Measurements from ENCODE around the gene REL. TPM values are rescaled to one million over a fixed set of nuclear protein-coding genes. Genes with fewer than 3 reads are reported as not detected.
A peak's percentile ranks its signal among the peaks of the same experiment; 100 is the strongest.

REL gene
- total RNA-seq, 2 experiments from 2014 or later: 49.9 to 81.1 TPM

DNA sequence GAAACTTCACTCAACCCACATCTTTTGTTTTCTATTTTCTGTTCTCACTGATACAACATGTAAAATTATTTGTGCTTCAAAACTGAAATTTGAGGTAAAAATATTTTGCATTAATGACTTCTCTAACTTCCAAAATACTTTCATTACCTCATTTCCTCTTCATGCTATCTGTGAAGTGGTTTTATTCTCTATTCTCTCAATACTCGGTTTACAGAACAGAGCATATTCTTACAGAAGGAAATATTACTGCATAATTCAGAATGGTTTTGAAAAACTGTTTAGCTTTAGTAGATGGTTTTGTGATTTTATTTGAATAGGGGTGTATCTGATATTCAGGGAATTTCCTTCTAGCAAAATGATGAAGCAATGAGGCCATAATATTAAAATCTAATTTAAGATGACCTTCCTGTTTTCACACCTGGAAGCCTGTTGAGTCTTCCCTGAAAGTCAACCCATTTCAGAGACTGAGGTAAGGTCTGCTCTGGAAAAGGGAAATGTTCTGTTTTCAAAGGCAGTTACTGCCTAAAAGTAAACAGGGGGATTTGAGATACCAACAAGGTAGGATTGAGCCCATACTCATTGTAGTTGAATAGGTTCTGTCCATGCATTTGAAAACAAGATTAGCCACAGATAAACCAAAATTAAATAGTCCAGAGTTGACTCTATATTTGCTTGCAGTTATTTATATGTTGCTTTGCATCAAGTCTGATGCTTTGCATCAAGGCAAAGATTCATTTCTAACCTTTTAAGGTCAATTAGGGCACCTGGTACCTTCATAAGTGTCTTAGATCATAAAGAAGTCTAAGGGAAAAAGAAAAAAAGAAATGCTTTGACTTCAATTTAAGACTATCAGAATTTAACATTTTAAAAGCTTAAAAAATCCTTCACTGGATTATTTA, 85.4 kb downstream of the REL start:
- DNase-seq (ENCODE audit: low spot score): peak; percentile 24
- peak overlapping the region; percentile 69 for H3K27ac ChIP-seq (ENCODE audit: low read depth, low read length, poor library complexity, severe bottlenecking)
- H3K36me3 ChIP-seq (ENCODE audit: insufficient read depth, low read length): no peaks in the 10 kb centered on the region; the same call in 1 of the 2 replicates
- intact Hi-C loops (cut with micrococcal nuclease; ENCODE audit: unreplicated experiment): loop anchor here (5.0 kb wide), 2 partner anchors 124 to 414 kb away; partner anchors contain the start of gene BCL11A
- peaks cover 5% of the 10 kb centered on the region; the same call in 1 of the 2 replicates for H3K9me3 ChIP-seq (ENCODE audit: low read length)
- no peaks in the 10 kb centered on the region for H3K9me2 ChIP-seq (ENCODE audit: insufficient read depth, low read length)
- no peak for TF ChIP-seq EZH2phosphoT487 (IDR thresholded peaks at IDR 0.05; ENCODE audit: borderline replicate concordance, low read depth, low read length)
- TF ChIP-seq, protein P1, sequence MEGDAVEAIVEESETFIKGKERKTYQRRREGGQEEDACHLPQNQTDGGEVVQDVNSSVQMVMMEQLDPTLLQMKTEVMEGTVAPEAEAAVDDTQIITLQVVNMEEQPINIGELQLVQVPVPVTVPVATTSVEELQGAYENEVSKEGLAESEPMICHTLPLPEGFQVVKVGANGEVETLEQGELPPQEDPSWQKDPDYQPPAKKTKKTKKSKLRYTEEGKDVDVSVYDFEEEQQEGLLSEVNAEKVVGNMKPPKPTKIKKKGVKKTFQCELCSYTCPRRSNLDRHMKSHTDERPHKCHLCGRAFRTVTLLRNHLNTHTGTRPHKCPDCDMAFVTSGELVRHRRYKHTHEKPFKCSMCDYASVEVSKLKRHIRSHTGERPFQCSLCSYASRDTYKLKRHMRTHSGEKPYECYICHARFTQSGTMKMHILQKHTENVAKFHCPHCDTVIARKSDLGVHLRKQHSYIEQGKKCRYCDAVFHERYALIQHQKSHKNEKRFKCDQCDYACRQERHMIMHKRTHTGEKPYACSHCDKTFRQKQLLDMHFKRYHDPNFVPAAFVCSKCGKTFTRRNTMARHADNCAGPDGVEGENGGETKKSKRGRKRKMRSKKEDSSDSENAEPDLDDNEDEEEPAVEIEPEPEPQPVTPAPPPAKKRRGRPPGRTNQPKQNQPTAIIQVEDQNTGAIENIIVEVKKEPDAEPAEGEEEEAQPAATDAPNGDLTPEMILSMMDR (conservative IDR thresholded peaks at IDR 0.05; ENCODE audit: low read length): no peak
- ChIA-PET POLR2A (interaction anchor here (0.6 to 3.5 kb wide), 18 partner anchors 10 to 163 kb away, joined by 3 to 20 read pairs (median 4); partner anchors contain the start of genes PEX13 and REL), CTCF (ENCODE audit: unreplicated experiment) (no interaction called here)
- no peaks in the 10 kb centered on the region; the same call in 1 of the 2 replicates for H3K79me2 ChIP-seq (ENCODE audit: insufficient read depth, low read depth, low read length)
- no peaks in the 10 kb centered on the region for H4K20me1 ChIP-seq (ENCODE audit: insufficient read depth, low read length)
- peak overlapping the region; percentile 43 for H3K4me3 ChIP-seq (ENCODE audit: low read depth, low read length, poor library complexity, severe bottlenecking)
- TSS peak; percentile 93 for BruUV-seq (replicated peaks)
- H3K4me2 ChIP-seq (ENCODE audit: low read length): peak overlapping the region; percentile 64
- H2AFZ ChIP-seq (ENCODE audit: low read length): peak overlapping the region; percentile 55; the same call in 1 of the 2 replicates
- H3K4me1 ChIP-seq (ENCODE audit: insufficient read depth, low read length, poor library complexity, severe bottlenecking): peaks cover 71% of the 10 kb centered on the region

DNA sequence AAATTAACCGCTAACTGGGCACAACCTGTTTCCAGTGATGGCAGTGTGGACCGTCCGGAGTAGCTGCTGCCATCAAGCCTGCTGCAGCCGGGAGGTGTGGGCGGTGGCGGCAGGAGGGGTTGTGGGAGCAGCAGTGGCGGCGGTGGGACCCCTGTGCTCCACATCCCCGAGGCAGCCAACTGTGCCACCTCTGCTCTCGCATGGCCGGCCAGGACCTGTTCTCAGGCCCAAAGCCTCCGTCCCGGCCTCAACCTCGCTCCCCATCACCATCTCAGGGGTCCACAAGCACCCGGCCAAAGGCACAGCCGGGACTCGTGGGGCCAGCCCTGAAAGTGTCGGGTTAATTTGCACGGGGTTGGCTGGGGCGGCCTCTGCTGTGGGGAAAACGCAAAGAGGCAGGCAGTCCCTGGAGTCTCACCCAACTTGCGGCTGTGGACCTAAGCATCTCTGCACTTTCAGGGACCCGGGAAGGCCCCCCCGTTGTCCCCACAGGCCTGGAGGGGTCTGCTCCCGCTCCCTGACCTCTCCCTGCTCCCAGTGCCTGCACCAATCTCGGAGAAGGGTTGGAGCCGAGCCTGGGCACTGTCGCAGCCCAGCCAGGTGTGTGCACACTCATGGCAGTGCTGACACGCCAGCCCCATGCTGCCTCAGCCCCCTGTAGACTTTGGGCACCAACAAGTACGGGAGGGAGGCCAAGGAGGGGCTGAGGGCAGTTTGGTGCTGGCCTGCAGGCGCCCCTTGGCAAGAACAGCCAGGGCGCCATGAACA, 91.7 kb downstream of the REL start:
- H3K4me2 ChIP-seq (ENCODE audit: low read length): peak overlapping the region; percentile 76
- H3K4me3 ChIP-seq (ENCODE audit: low read depth, low read length, poor library complexity, severe bottlenecking): peak overlapping the region; percentile 44
- no peaks in the 10 kb centered on the region; the same call in 1 of the 2 replicates for H3K79me2 ChIP-seq (ENCODE audit: insufficient read depth, low read depth, low read length)
- no peaks in the 10 kb centered on the region; the same call in 1 of the 2 replicates for H3K36me3 ChIP-seq (ENCODE audit: insufficient read depth, low read length)
- TF ChIP-seq EZH2phosphoT487 (IDR thresholded peaks at IDR 0.05; ENCODE audit: borderline replicate concordance, low read depth, low read length): no peak
- TF ChIP-seq, protein P1 (conservative IDR thresholded peaks at IDR 0.05; ENCODE audit: low read length): no peak
- H3K9me2 ChIP-seq (ENCODE audit: insufficient read depth, low read length): no peaks in the 10 kb centered on the region
- ChIA-PET CTCF (ENCODE audit: unreplicated experiment) (interaction anchor here (0.5 to 0.6 kb wide), 2 partner anchors 311 to 758 kb away, joined by 4 read pairs; no protein-coding TSS in a partner anchor), POLR2A (interaction anchor here (0.8 to 2.4 kb wide), 7 partner anchors 8 to 159 kb away, joined by 3 to 17 read pairs (median 4); no protein-coding TSS in a partner anchor)
- H4K20me1 ChIP-seq (ENCODE audit: insufficient read depth, low read length): no peaks in the 10 kb centered on the region
- H3K4me1 ChIP-seq (ENCODE audit: insufficient read depth, low read length, poor library complexity, severe bottlenecking): peaks cover 83% of the 10 kb centered on the region
- peak overlapping the region; percentile 62 for H3K27ac ChIP-seq (ENCODE audit: low read depth, low read length, poor library complexity, severe bottlenecking)
- no TSS peak for BruUV-seq (replicated peaks)
- DNase-seq (ENCODE audit: low spot score): peak; percentile 34
- intact Hi-C loops (cut with micrococcal nuclease; ENCODE audit: unreplicated experiment): no loop called here
- H3K9me3 ChIP-seq (ENCODE audit: low read length): peaks cover 5% of the 10 kb centered on the region; the same call in 1 of the 2 replicates
- H2AFZ ChIP-seq (ENCODE audit: low read length): peak overlapping the region; percentile 91

All from OCI-LY7 (cell line).